Pancreas (tissue), 10 donors: Measurements from ENCODE around the gene PIK3R4. TPM values are rescaled to one million over a fixed set of nuclear protein-coding genes. Genes with fewer than 3 reads are reported as not detected.

Experiments
- ATAC-seq, 4 donors: fragments of 200-7000 bp; cut with Tn5 transposase; one replicate each; pipeline versions ENCODE4 v1.8.0 to v1.9.1; 2020; ENCODE audit warnings: mild to moderate bottlenecking in 4 of 4, moderate library complexity in 4 of 4
- DNase-seq, 6 donors: peaks; one replicate each; pipeline ENCODE4 v3.0.0-alpha.2; 2020
- FAIRE-seq: peaks from 2 replicates; lab custom pipeline; 2012; peaks lifted over from hg19 to GRCh38; lab: Jason Lieb, UNC
- H3K27ac ChIP-seq, 4 donors: fragments of 200-600 bp; sonication (generic); 1 replicate in 3 of 4; 2 replicates in 1 of 4; pipeline versions ENCODE4 v1.5.0 to v1.8.0; 2020
- H3K27me3 ChIP-seq, 4 donors: fragments of 200-600 bp; one replicate each; pipeline ENCODE4 v1.8.0; 2021
- H3K36me3 ChIP-seq, 3 donors: fragments of 200-600 bp; sonication (generic) in 1 of 3; one replicate each; pipeline versions ENCODE4 v1.5.0 to v1.8.0; 2020 to 2021
- H3K4me1 ChIP-seq, 3 donors: fragments of 200-600 bp; one replicate each; pipeline ENCODE4 v1.8.0; 2021
- H3K4me3 ChIP-seq, 4 donors: fragments of 200-600 bp; sonication (generic) in 2 of 4; one replicate each; pipeline versions ENCODE4 v1.5.0 to v1.8.0; 2020 to 2021
- H3K9me3 ChIP-seq, 4 donors: fragments of 200-600 bp; one replicate each; pipeline ENCODE4 v1.8.0; 2021
- WGBS, 2 donors: extraction: QIAGEN DNeasy Blood & Tissue Kit; methylation state at CpG; one replicate each; pipeline ENCODE4 v1.1.7; 2013; 5-methylcytosine and 5-hydroxymethylcytosine counted together
- intact Hi-C, 3 donors: fragments of 100-400 bp; cut with DNase I; formaldehyde crosslinking; loops; one replicate each; pipeline versions ENCODE4 v1.11.1 to v1.14.2; 2022
- polyA plus RNA-seq, 2 donors: library from polyadenylated mRNA; stranded (reverse); fragments of 200-250 nt; gene quantifications; one replicate each; pipeline ENCODE4 v1.2.3, GENCODE V29; 2013
- total RNA-seq, 6 donors: library from RNA; stranded (reverse); fragmentation: NEBNext Ultra II Directional in 4 of 6; extraction: Animal tissue kit (Norgen Biotek cat#: 25700) in 4 of 6; gene quantifications; one replicate each; pipeline versions ENCODE4 v1.2.1 to v1.2.4, GENCODE V29; 2021 to 2023
- TF ChIP-seq, protein P1 (sequence below), 4 donors: fragments of 200-600 bp; sonication (generic) in 3 of 4; IDR thresholded peaks; one replicate each; pipeline versions ENCODE4 v1.5.0 to v1.8.0; 2021; ENCODE audit warnings: antibody characterized with exemption in 4 of 4
- donor health status: healthy with polysubstance abuse.
- donor health status: DM: no; HTN: no; CAD: no; lungs with moderate emphysema.
- donor health status: DM: no; HTN: no; CAD: no.
- donor health status: control.
- donor health status: control.
- donor health status: Bipolar disorder and iron deficiency.
- donor health status: DM: yes; HTN: yes; CAD: no.
- donor health status: DM: no; HTN: no; CAD: no.
- donor health status: DM: no; HTN: no; CAD: no.
- donor health status: DM: yes; HTN: yes; CAD: no.

The PIK3R4 gene
- total and polyA plus RNA-seq, 8 donors: 6.7 to 16.6 (median 11.1) TPM

- no peaks in the 10 kb centered on the region for H3K4me1 ChIP-seq
- intact Hi-C loops: loop anchor here in 2 of 3 donors (5.0 to 10.0 kb wide), 2 partner anchors 132 to 135 kb away; partner anchors contain the start of gene ATP2C1 (in 2 of the 2)
- H3K27me3 ChIP-seq: no peaks in the 10 kb centered on the region
- H3K36me3 ChIP-seq: no peaks in the 10 kb centered on the region
- peak; percentile 82 to 97 (median 92) for ATAC-seq
- H3K27ac ChIP-seq: no peak overlapping the region
- no peaks in the 10 kb centered on the region for H3K9me3 ChIP-seq
- no peak overlapping the region for H3K4me3 ChIP-seq
- TF ChIP-seq, protein P1, sequence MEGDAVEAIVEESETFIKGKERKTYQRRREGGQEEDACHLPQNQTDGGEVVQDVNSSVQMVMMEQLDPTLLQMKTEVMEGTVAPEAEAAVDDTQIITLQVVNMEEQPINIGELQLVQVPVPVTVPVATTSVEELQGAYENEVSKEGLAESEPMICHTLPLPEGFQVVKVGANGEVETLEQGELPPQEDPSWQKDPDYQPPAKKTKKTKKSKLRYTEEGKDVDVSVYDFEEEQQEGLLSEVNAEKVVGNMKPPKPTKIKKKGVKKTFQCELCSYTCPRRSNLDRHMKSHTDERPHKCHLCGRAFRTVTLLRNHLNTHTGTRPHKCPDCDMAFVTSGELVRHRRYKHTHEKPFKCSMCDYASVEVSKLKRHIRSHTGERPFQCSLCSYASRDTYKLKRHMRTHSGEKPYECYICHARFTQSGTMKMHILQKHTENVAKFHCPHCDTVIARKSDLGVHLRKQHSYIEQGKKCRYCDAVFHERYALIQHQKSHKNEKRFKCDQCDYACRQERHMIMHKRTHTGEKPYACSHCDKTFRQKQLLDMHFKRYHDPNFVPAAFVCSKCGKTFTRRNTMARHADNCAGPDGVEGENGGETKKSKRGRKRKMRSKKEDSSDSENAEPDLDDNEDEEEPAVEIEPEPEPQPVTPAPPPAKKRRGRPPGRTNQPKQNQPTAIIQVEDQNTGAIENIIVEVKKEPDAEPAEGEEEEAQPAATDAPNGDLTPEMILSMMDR (IDR thresholded peaks at IDR 0.05): peak; percentile 53 to 79 (median 72)
- DNase-seq: peak in 3 of 6 donors; percentile 23 to 53 (median 37)
- peak; percentile 95 for FAIRE-seq
- 0 to 1% methylated on average over 4 of the region's 4 CpGs for WGBS, 2 donors
These were observed 13.2 kb upstream of the PIK3R4 start for GRCh38 chr3:130759692-130760338.

GRCh38 chr3:130758624-130759369 lies 12.2 kb upstream of the PIK3R4 start:
- Histone ChIP-seq H3K4me3 (no peak overlapping the region), H3K4me1 (no peaks in the 10 kb centered on the region), H3K9me3 (no peaks in the 10 kb centered on the region), H3K27me3 (no peaks in the 10 kb centered on the region), H3K36me3 (no peaks in the 10 kb centered on the region), H3K27ac (no peak overlapping the region)
- TF ChIP-seq, protein P1 (IDR thresholded peaks at IDR 0.05): no peak
- intact Hi-C loops: loop anchor here in 1 of 3 donors (5.0 kb wide), 1 partner anchor 134 kb away; the partner anchor contains the start of gene ATP2C1
- FAIRE-seq: no peak
- no peak for DNase-seq
- ATAC-seq: no peak
- 64 to 75% methylated on average over 7 of the region's 7 CpGs for WGBS, 2 donors

- DNase-seq (no peak), ATAC-seq (no peak), FAIRE-seq (no peak)
- Histone ChIP-seq H3K9me3 (no peaks in the 10 kb centered on the region), H3K27ac (no peak overlapping the region), H3K4me1 (no peaks in the 10 kb centered on the region), H3K27me3 (no peaks in the 10 kb centered on the region), H3K4me3 (no peak overlapping the region), H3K36me3 (no peaks in the 10 kb centered on the region)
- 74 to 77% methylated on average over 3 of the region's 3 CpGs for WGBS, 2 donors
- TF ChIP-seq, protein P1 (IDR thresholded peaks at IDR 0.05): no peak
- intact Hi-C loops: loop anchor here in 1 of 3 donors (5.0 kb wide), 1 partner anchor 135 kb away; the partner anchor contains the start of gene ATP2C1
These were observed 11.1 kb upstream of the PIK3R4 start for GRCh38 chr3:130757611-130758150.

- Histone ChIP-seq H3K36me3 (no peaks in the 10 kb centered on the region), H3K27ac (no peak overlapping the region), H3K4me3 (no peak overlapping the region), H3K27me3 (no peaks in the 10 kb centered on the region), H3K4me1 (no peaks in the 10 kb centered on the region), H3K9me3 (no peaks in the 10 kb centered on the region)
- intact Hi-C loops: loop anchor here in 1 of 3 donors (5.0 kb wide), 1 partner anchor 137 kb away; the partner anchor contains the start of gene ATP2C1
- DNase-seq (no peak), ATAC-seq (no peak), FAIRE-seq (no peak)
- TF ChIP-seq, protein P1 (IDR thresholded peaks at IDR 0.05): no peak
- 43 to 53% methylated on average over 5 of the region's 5 CpGs for WGBS, 2 donors
These were observed 9.0 kb upstream of the PIK3R4 start for GRCh38 chr3:130755666-130756065.
